Mammary epithelial cell (primary cell): Measurements from ENCODE around the gene KCTD20.

ENCODE experiments used
- CTCF ChIP-seq, 2 donors: IDR thresholded peaks in 1 of 2; conservative IDR thresholded peaks in 1 of 2; 2 replicates each; pipeline ENCODE4 v1.5.1; 2011 to 2012; ENCODE audit warnings: inconsistent platforms in 2 of 2, low read length in 2 of 2, mild to moderate bottlenecking in 2 of 2, control low read depth in 1 of 2, low read depth in 1 of 2; ENCODE audit not compliant: insufficient read depth in 1 of 2; ENCODE audit errors: extremely low read depth in 1 of 2
- EZH2 ChIP-seq: IDR thresholded peaks from 2 replicates; pipeline ENCODE4 v1.6.1; 2012; ENCODE audit warnings: low read length, inconsistent platforms, borderline replicate concordance

DNA sequence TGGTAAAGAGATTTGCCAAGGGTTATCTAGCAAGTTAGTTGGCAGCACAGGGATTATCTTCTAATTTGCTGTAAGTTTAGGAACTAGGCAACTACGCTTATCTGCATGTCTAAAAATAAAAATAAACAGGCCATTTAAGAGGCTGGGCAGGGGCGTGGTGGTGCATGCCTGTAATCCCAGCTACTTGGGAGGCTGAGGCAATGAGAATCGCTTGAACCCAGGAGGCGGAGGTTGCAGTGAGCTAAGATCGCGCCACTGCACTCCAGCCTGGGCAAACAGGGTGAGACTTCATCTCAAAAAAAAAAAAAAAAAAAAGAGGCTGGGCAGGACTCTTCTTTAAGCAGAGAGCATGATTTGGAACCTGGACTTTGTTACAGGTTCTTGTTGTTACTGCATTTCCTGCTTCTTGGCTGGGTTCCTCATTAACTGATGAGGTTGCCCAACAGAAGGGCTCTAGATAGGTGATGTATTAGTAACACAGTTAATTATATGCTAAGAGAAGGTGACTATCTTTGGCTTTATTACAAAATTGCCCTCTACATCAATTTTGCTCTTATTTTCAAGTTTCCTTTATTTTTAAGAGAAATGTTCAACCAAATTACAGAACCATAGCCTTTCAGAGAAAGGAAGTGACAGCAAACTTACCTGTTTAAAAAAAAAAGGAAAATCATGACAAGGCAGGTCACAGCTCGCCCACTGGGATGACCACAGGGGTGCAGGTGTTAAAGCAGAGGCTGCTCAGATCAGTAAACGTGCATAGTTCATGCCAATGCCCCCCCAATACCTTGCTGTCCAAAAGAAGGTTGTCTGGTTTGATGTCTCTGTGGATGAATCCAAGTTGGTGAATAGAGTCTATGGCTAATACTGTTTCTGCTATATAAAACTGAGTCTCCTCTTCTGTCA, 72.0 kb downstream of the KCTD20 start:
- no peak for TF ChIP-seq CTCF (conservative IDR thresholded peaks at IDR 0.05 in 1 of 2, IDR thresholded peaks at IDR 0.05 in 1 of 2; ENCODE audit: extremely low read depth in 1 of 2, insufficient read depth in 1 of 2, low read depth in 1 of 2, low read length in 2 of 2)
- TF ChIP-seq EZH2, result no peak
